ENCODE results near the gene PRKD2.

PRKD2 gene

GRCh38 chr19:46723471-46723870 lies 6.6 kb upstream of the PRKD2 start:
- Histone ChIP-seq H2AFZ (ENCODE audit: low read depth, low read length) (no peak overlapping the region), H3K27ac (ENCODE audit: low read length) (no peak overlapping the region)

GRCh38 chr19:46723023-46723461 lies 6.1 kb upstream of the PRKD2 start:
- H4K20me1 ChIP-seq (ENCODE audit: insufficient read depth, low read length), result peaks cover 10% of the 10 kb centered on the region; the same call in 1 of the 2 replicates
- no peaks in the 10 kb centered on the region for H3K9me3 ChIP-seq (ENCODE audit: insufficient read depth, low read length)
- no peaks in the 10 kb centered on the region for H3K27me3 ChIP-seq (ENCODE audit: low read depth, low read length)
- H2AFZ ChIP-seq (ENCODE audit: low read depth, low read length), result no peak overlapping the region
- no peak overlapping the region for H3K9ac ChIP-seq (ENCODE audit: low read length)
- H3K4me1 ChIP-seq (ENCODE audit: low read length), result peaks cover 26% of the 10 kb centered on the region
- peaks cover 8% of the 10 kb centered on the region; the same call in 1 of the 2 replicates for H3K79me2 ChIP-seq (ENCODE audit: low read length)
- H3K4me3 ChIP-seq (ENCODE audit: low read length), result no peak overlapping the region
- no peak for TF ChIP-seq EZH2phosphoT487 (IDR thresholded peaks at IDR 0.05; ENCODE audit: low read depth)
- TF ChIP-seq CTCF (IDR thresholded peaks at IDR 0.05; ENCODE audit: low read depth, low read length), result no peak
- no peak overlapping the region for H3K4me2 ChIP-seq (ENCODE audit: low read length)
- H3K27ac ChIP-seq (ENCODE audit: low read length), result no peak overlapping the region
- peaks cover 67% of the 10 kb centered on the region for H3K36me3 ChIP-seq (replicated peaks; ENCODE audit: low read depth, low read length)

More at GRCh38 chr19:46723471-46723870, 6.6 kb upstream of the PRKD2 start:
- H3K4me1 ChIP-seq (ENCODE audit: low read length), result peaks cover 21% of the 10 kb centered on the region
- no peak overlapping the region for H3K4me2 ChIP-seq (ENCODE audit: low read length)
- peaks cover 71% of the 10 kb centered on the region for H3K36me3 ChIP-seq (replicated peaks; ENCODE audit: low read depth, low read length)
- peaks cover 12% of the 10 kb centered on the region; the same call in 1 of the 2 replicates for H4K20me1 ChIP-seq (ENCODE audit: insufficient read depth, low read length)
- no peak overlapping the region for H3K9ac ChIP-seq (ENCODE audit: low read length)
- no peaks in the 10 kb centered on the region for H3K9me3 ChIP-seq (ENCODE audit: insufficient read depth, low read length)
- peaks cover 12% of the 10 kb centered on the region; the same call in 1 of the 2 replicates for H3K79me2 ChIP-seq (ENCODE audit: low read length)
- TF ChIP-seq CTCF (IDR thresholded peaks at IDR 0.05; ENCODE audit: low read depth, low read length), result no peak
- H3K4me3 ChIP-seq (ENCODE audit: low read length), result no peak overlapping the region
- no peaks in the 10 kb centered on the region for H3K27me3 ChIP-seq (ENCODE audit: low read depth, low read length)

- Histone ChIP-seq H3K9ac (ENCODE audit: low read length) (no peak overlapping the region), H3K79me2 (ENCODE audit: low read length) (peaks cover 3% of the 10 kb centered on the region; the same call in 1 of the 2 replicates)
Measured at GRCh38 chr19:46722421-46723022, 5.6 kb upstream of the PRKD2 start.

GRCh38 chr19:46722004-46722380 lies 5.1 kb upstream of the PRKD2 start:
- peaks cover 30% of the 10 kb centered on the region for H3K4me1 ChIP-seq (ENCODE audit: low read length)
- no peak overlapping the region for H3K9ac ChIP-seq (ENCODE audit: low read length)
- no peak overlapping the region for H3K27ac ChIP-seq (ENCODE audit: low read length)
- H3K36me3 ChIP-seq (replicated peaks; ENCODE audit: low read depth, low read length), result peaks cover 57% of the 10 kb centered on the region
- H3K79me2 ChIP-seq (ENCODE audit: low read length), result no peaks in the 10 kb centered on the region; the same call in 1 of the 2 replicates
- TF ChIP-seq EZH2phosphoT487 (IDR thresholded peaks at IDR 0.05; ENCODE audit: low read depth) (no peak), CTCF (IDR thresholded peaks at IDR 0.05; ENCODE audit: low read depth, low read length) (no peak)
- H3K4me3 ChIP-seq (ENCODE audit: low read length), result no peak overlapping the region
- peaks cover 9% of the 10 kb centered on the region; the same call in 1 of the 2 replicates for H4K20me1 ChIP-seq (ENCODE audit: insufficient read depth, low read length)
- H2AFZ ChIP-seq (ENCODE audit: low read depth, low read length), result no peak overlapping the region
- H3K9me3 ChIP-seq (ENCODE audit: insufficient read depth, low read length), result no peaks in the 10 kb centered on the region
- H3K4me2 ChIP-seq (ENCODE audit: low read length), result no peak overlapping the region
- H3K27me3 ChIP-seq (ENCODE audit: low read depth, low read length), result no peaks in the 10 kb centered on the region

More at GRCh38 chr19:46722421-46723022, 5.6 kb upstream of the PRKD2 start:
- no peak overlapping the region for H2AFZ ChIP-seq (ENCODE audit: low read depth, low read length)
- no peaks in the 10 kb centered on the region for H3K9me3 ChIP-seq (ENCODE audit: insufficient read depth, low read length)
- peaks cover 62% of the 10 kb centered on the region for H3K36me3 ChIP-seq (replicated peaks; ENCODE audit: low read depth, low read length)
- no peak for TF ChIP-seq CTCF (IDR thresholded peaks at IDR 0.05; ENCODE audit: low read depth, low read length)
- TF ChIP-seq EZH2phosphoT487 (IDR thresholded peaks at IDR 0.05; ENCODE audit: low read depth), result no peak
- H3K4me1 ChIP-seq (ENCODE audit: low read length), result peaks cover 30% of the 10 kb centered on the region
- no peaks in the 10 kb centered on the region for H3K27me3 ChIP-seq (ENCODE audit: low read depth, low read length)
- H3K4me3 ChIP-seq (ENCODE audit: low read length), result no peak overlapping the region
- no peak overlapping the region for H3K27ac ChIP-seq (ENCODE audit: low read length)
- no peak overlapping the region for H3K4me2 ChIP-seq (ENCODE audit: low read length)
- peaks cover 9% of the 10 kb centered on the region; the same call in 1 of the 2 replicates for H4K20me1 ChIP-seq (ENCODE audit: insufficient read depth, low read length)

Measured in OCI-LY3 (cell line).